Stimulated activated CD4-positive, alpha-beta T cell treated with anti-CD3 and anti-CD28 coated beads, Interleukin-2, amount 100 ng/mL, for 48 hours (primary cell): Measurements from ENCODE around the gene INSIG2.

ENCODE experiments used
- DNase-seq, 2 donors: peaks; one replicate each; pipeline ENCODE4 v3.0.0-alpha.2; 2020

The INSIG2 gene

GRCh38 chr2:118131771-118132170, 43.5 kb downstream of the INSIG2 start:
- DNase-seq, result no peak

- DNase-seq, result no peak
Observed at GRCh38 chr2:118133916-118134315, 45.6 kb downstream of the INSIG2 start.

- DNase-seq, result no peak
Observed at GRCh38 chr2:118134650-118135049, 46.4 kb downstream of the INSIG2 start.

- DNase-seq, result no peak
Observed at GRCh38 chr2:118145207-118145606, 56.9 kb downstream of the INSIG2 start.

GRCh38 chr2:118145806-118146205, 57.5 kb downstream of the INSIG2 start:
- DNase-seq, result no peak

GRCh38 chr2:118146315-118147283, 58.3 kb downstream of the INSIG2 start:
- no peak for DNase-seq

- DNase-seq, result no peak
Observed at GRCh38 chr2:118148133-118148532, 59.9 kb downstream of the INSIG2 start.

GRCh38 chr2:118148809-118149208, 60.5 kb downstream of the INSIG2 start:
- DNase-seq, result no peak

- no peak for DNase-seq
Observed at GRCh38 chr2:118150294-118150693, 62.0 kb downstream of the INSIG2 start.

GRCh38 chr2:118151831-118152230, 63.6 kb downstream of the INSIG2 start:
- DNase-seq, result no peak

GRCh38 chr2:118153433-118153832, 65.2 kb downstream of the INSIG2 start:
- no peak for DNase-seq

- no peak for DNase-seq
Observed at GRCh38 chr2:118154176-118154575, 65.9 kb downstream of the INSIG2 start.
